ENCODE results near the gene PDE10A.

The PDE10A gene

GRCh38 chr6:165325609-165326008 lies 337.4 kb downstream of the PDE10A start:
- DNase-seq = no peak

GRCh38 chr6:165321555-165322145 lies 341.4 kb downstream of the PDE10A start:
- no peak for DNase-seq

- DNase-seq = no peak
Measured at GRCh38 chr6:165321150-165321549, 341.9 kb downstream of the PDE10A start.

GRCh38 chr6:165317723-165318122 lies 345.3 kb downstream of the PDE10A start:
- no peak for DNase-seq

GRCh38 chr6:165308926-165309731 lies 353.9 kb downstream of the PDE10A start, which contains the start of gene C6orf118:
Gene C6orf118 (minus strand): TSS chr6:165309605. CDS start chr6:165309586, 19 bp downstream.
- DNase-seq = no peak

- DNase-seq = no peak
Measured at GRCh38 chr6:165306955-165307354, 356.1 kb downstream of the PDE10A start.

GRCh38 chr6:165301372-165302246 lies 361.4 kb downstream of the PDE10A start:
- no peak for DNase-seq

- no peak for DNase-seq
Measured at GRCh38 chr6:165300422-165300936, 362.6 kb downstream of the PDE10A start.

GRCh38 chr6:165298875-165299274 lies 364.2 kb downstream of the PDE10A start:
- no peak for DNase-seq

GRCh38 chr6:165298402-165298801 lies 364.6 kb downstream of the PDE10A start:
- no peak for DNase-seq

- no peak for DNase-seq
Measured at GRCh38 chr6:165292657-165293056, 370.4 kb downstream of the PDE10A start.
